GM19397 (cell line): ENCODE measurements around the gene CYS1.
"Not testable (repeated sequence)": the region's sequence is repeated elsewhere in the genome, so short reads cannot be mapped to it uniquely, and the experiment has no call there.

ENCODE experiments used
- ATAC-seq: cut with Tn5 transposase; IDR thresholded peaks from one replicate; pipeline ENCODE4 v1.9.1; 2021; ENCODE audit warnings: mild to moderate bottlenecking, moderate library complexity; ENCODE audit not compliant: unreplicated experiment

CYS1 gene

DNA sequence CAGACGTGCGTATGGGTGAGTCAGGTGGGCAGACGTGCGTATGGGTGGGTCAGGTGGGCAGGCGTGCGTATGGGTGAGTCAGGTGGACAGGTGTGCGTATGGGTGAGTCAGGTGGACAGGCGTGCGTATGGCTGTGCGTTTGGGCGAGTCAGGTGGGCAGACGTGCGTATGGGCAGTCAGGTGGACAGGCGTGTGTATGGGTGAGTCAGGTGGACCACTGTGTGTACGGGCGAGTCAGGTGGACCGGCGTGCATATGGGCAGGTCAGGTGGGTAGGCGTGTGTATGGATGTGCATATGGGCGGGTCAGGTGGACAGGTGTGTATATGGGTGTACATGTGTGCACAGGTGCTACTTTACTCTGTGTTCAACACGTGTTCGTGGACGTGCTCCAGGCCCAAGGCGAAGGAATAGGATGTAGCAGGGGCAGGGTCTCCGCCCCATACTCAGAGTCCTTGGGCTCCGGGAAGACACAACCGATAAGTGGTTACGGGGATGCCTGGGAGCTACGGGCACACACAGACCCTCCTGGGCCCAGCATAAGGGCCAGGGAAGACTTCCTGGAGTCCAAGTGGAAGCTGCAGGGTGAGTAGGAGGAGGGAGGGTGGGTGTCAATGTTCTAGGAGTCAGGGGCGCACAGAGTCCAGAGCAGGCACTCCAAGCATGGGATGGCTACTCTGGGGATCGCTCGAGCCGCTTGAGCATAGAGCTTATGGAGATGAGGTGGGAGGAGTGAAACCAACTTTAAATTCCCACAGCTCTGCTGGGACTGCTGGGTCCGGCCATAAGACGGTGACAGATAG is 64.0 kb downstream of the CYS1 start:
- no peak for ATAC-seq

DNA sequence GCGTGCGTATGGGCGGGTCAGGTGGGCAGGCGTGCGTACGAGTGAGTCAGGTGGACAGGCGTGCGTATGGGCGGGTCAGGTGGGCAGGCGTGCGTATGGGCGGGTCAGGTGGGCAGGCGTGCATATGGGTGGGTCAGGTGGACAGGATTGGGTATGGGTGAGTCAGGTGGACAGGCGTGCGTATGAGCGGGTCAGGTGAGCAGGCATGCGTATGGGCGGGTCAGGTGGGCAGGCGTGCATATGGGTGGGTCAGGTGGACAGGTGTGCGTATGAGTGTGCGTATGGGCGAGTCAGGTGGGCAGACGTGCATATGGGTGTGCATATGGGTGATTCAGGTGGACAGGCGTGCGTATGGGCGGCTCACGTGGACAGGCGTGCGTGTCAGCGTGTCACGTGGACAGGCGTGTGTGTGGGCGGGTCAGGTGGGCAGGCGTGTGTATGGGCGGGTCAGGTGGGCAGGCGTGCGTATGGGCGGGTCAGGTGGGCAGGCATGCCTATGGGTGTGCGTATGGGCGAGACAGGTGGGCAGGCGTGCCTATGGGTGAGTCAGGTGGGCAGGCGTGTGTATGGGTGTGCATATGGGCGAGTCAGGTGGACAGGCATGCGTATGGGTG is 64.7 kb downstream of the CYS1 start:
- ATAC-seq, result not testable (repeated sequence)

DNA sequence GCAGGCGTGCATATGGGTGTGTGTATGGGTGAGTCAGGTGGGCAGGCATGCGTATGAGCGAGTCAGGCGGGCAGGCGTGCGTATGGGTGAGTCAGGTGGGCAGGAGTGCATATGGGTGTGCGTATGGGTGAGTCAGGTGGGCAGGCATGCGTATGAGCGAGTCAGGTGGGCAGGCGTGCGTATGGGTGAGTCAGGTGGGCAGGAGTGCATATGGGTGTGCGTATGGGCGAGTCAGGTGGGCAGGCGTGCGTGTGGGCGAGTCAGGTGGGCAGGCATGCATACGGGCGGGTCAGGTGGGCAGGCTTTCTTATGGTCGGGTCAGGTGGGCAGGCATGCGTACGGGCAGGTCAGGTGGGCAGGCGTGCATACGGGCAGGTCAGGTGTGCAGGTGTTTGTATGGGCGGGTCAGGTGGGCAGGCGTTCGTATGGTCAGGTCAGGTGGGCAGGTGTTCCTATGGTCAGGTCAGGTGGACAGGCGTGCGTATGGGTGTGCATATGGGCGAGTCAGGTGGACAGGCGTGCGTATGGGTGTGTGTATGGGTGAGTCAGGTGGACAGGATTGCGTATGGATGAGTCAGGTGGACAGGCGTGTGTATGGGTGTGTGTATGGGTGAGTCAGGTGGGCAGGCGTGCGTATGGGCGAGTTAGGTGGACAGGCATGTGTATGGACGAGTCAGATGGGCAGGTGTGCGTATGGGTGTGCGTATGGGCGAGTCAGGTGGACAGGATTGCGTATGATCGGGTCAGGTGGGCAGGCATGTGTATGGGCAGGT is 65.6 kb downstream of the CYS1 start:
- no peak for ATAC-seq

DNA sequence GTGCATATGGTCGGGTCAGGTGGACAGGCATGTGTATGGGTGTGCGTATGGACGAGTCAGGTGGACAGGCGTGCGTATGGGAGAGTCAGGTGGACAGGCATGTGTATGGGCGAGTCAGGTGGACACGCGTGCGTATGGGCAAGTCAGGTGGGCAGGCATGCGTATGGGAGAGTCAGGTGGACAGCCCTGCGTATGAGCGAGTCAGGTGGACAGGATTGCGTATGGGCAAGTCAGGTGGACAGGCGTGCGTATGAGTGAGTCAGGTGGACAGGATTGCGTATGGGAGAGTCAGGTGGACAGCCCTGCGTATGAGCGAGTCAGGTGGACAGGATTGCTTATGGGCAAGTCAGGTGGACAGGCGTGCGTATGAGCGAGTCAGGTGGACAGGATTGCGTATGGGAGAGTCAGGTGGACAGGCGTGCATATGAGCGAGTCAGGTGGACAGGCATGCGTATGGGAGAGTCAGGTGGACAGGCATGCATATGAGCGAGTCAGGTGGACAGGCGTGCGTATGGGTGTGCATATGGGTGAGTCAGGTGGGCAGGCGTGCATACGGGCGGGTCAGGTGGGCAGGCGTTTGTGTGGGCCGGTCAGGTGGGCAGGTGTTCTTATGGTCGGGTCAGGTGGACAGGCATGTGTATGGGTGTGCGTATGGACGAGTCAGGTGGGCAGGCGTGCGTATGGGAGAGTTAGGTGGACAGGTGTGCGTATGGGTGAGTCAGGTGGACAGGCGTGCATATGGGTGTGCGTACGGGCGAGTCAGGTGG is 66.4 kb downstream of the CYS1 start:
- not testable (repeated sequence) for ATAC-seq

DNA sequence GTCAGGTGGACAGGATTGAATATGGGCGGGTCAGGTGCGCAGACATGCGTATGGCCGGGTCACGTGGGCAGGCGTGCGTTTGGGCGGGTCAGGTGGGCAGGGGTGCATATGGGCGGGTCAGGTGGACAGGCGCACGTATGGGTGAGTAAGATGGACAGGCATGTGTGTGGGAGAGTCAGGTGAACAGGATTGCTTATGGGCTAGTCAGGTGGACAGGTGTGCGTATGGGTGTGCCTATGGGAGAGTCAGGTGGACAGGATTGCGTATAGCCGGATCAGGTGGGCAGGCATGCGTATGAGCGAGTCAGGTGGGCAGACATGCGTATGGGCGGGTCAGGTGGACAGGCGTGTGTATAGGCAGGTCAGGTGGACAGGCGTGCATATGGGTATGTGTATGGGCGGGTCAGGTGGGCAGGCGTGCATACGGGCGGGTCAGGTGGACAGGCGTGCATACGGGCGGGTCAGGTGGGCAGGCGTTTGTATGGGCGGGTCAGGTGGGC is 67.2 kb downstream of the CYS1 start:
- ATAC-seq, result no peak

DNA sequence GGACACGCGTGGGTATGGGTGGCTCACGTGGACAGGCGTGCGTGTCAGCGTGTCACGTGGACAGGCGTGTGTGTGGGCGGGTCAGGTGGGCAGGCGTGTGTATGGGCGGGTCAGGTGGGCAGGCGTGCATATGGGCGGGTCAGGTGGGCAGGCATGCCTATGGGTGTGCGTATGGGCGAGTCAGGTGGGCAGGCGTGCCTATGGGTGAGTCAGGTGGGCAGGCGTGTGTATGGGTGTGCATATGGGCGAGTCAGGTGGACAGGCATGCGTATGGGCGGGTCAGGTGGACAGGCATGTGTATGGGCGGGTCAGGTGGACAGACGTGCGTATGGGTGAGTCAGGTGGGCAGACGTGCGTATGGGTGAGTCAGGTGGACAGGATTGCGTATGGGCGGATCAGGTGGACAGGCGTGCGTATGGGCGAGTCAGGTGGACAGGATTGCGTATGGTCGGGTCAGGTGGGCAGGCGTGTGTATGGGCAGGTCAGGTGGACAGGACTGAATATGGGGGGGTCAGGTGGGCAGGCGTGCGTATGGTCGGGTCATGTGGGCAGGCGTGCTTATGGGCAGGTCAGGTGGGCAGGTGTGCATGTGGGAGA is 67.7 kb downstream of the CYS1 start:
- not testable (repeated sequence) for ATAC-seq

DNA sequence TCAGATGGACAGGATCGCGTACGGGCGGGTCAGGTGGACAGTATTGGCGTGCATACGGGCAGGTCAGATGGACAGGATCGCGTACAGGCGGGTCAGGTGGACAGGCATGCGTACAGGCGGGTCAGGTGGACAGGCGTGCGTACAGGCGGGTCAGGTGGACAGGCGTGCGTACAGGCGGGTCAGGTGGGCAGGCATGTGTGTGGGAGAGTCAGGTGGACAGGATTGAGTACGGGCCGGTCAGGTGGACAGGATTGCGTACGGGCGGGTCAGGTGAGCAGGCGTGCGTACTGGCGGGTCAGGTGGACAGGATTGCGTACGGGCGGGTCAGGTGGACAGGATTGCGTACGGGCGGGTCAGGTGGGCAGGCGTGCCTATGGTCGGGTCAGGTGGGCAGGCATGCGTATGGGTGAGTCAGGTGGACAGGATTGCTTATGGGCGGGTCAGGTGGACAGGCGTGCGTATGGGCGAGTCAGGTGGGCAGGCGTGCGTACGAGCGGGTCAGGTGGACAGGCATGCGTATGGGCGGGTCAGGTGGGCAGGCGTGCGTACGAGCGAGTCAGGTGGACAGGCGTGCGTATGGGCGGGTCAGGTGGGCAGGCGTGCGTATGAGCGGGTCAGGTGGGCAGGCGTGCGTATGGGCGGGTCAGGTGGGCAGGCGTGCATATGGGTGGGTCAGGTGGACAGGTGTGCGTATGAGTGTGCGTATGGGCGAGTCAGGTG is 68.4 kb downstream of the CYS1 start:
- not testable (repeated sequence) for ATAC-seq

DNA sequence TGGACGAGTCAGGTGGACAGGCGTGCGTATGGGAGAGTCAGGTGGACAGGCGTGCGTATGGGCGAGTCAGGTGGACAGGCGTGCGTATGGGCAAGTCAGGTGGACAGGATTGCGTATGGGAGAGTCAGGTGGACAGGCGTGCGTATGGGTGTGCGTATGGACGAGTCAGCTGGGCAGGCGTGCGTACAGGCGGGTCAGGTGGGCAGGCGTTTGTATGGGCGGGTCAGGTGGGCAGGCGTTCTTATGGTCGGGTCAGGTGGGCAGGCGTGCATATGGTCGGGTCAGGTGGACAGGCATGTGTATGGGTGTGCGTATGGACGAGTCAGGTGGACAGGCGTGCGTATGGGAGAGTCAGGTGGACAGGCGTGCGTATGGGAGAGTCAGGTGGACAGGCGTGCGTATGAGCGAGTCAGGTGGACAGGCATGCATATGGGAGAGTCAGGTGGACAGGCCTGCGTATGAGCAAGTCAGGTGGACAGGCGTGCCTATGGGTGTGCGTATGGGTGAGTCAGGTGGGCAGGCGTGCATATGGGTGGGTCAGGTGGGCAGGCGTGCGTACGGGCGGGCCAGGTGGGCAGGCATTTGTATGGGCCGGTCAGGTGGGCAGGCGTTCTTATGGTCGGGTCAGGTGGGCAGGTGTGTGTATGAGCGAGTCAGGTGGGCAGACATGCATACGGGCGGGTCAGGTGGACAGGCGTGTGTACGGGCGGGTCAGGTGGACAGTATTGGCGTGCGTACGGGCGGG is 69.2 kb downstream of the CYS1 start:
- ATAC-seq, result not testable (repeated sequence)

DNA sequence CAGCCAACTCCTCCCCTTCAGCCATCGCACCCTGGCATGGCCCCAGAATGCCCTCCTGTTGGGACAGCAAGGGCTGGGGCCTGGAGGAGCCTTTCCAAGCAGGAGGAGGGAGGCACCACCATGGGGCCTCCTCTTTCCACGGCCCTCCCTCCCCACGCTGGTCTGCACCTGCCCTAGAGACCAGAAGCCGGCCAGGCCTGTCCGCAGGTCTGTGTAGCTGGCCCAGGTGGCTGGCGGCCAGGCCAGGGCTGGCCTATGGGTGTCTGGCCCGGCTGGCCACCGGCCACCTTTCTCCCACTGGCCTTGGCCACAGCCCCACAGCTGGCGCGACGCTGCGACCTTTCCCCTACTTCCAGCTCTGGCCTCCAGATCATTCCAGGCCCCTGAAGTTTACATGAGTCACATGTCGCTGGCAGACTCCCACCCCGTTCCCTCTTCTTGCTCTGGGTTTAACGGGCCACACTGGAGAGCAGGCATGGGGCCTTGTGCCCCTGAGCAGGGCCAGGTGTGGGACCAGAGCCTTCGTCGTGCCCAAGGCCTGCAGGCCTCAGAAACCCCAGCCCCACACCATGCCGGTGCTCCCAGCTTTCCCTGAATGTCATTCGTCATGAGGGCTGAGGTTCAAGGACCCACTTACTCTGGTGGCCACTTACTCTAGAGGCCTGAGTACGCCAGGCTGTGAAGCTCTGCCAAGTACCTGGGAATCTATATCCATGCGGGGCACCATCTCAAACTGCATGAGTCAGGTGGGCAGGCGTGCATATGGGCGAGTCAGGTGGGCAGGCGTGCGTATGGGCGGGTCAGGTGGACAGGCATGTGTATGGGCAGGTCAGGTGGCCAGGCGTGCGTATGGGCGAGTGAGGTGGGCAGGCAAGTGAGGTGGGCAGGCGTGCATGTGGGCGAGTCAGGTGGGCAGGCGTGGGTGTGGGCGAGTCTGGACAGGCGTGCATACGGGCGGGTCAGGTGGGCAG is 70.1 kb downstream of the CYS1 start:
- ATAC-seq, result no peak

DNA sequence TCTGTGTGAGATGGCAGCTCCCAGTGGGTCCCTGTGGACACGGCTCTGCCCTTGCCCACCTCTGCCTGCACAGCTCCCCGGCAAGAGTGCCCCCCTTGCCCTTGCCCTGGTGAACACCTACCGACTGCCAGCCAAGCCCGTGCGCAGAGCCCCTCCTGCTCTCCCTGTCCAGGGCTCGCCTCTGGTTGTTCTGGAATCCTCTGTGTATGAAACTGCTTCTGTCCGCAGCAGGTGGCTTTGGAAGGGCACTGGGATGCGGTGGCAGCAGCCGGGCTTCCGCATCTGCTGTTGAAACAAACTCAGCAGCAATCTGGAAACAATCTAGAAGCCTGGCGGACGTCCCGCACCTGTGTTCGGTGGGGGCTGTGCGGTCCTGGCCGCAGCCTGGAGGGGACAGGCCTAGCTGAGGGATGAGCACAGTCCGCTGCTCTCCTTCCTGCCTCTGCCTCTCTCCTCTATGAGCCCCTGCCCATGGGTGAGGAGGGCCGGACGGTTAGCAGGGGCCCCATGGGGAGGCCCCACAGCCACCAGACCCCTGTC is 70.9 kb downstream of the CYS1 start:
- no peak for ATAC-seq

DNA sequence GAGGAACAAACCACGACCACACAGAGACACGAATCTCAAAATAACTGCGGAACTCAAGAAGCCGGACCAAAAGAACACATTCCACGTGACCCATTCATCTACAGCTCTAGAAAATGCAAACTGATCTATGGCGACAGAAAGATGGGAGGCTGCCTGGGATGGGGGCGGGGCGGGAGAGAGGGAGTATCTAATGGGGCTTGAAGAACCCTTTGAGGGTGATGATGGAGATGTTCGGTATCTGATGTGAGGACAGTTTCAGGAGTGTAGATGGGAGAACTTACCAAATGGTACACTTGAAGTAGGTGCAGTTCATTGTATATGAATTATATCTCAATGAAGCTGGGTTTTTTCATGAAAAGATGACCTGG is 71.4 kb downstream of the CYS1 start:
- ATAC-seq, result no peak

DNA sequence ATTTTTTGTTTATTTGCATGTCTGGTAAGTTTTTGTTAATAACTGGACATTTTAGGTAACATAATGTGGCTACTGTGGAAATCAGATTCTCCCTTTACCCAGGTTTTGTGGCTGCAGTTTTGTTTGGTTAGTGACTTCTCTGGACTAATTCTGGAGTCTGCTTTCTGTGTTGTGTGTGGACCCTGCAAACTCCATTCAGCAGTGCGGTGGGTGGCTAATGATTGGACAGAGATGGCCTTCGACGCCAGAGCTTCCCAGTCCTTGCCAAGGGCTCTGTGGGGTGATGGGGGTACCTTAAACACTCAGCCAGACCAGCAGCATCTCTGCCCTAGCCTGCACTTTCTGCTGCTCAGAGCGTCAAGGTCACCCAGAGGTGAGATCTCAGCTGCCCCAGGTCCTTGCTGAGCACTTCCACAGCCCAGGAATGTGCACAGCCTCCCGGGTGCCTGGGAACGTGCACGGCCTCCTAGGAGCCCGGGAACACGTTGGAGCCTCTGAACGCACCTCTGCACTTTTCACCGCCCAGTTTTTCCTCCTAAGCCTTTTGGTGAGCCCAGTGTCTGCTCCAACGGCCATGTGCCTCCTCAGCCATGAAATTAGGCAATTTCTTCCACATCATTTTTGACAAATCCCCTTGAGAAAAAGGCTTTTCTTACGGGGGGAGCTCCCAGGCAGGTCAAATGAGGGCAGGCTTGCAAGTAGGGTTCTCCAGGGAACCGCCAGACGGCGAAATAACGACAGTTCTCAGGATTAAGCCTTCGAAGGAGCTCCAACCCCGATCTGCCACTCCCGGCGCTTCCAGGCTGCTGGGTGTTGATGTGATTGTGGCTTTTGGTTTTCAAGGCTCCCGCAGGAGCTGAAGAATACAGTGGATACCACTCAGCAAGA is 72.0 kb downstream of the CYS1 start:
- ATAC-seq, result no peak

DNA sequence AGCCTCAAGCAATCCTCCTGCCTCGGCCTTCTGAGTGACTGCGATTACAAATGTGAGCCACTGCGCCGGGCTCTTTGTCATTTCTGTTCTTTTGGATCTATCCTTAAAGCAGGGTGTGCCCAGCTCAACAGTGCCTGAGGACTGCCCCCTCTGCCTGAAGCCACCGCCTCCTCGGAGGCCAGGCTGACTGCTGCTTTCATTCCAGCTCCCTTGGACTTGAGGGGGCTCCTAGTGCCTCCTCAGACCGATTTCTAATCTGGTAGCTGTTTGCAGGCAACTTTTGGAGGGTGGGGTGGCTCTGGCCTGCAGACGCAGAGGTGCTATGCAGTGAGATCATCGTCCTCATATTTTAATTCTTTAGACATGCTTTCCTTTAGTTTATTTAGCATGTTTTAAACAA is 72.8 kb downstream of the CYS1 start:
- no peak for ATAC-seq
